K562 treated with DMSO at 1 percent for 12 hours (cell line): Measurements from ENCODE around the gene ZNF593. TPM values are rescaled to one million over a fixed set of nuclear protein-coding genes. Genes with fewer than 3 reads are reported as not detected.

Experiments used
- total RNA-seq: library from RNA; unstranded; fragments of 300-600 nt; gene quantifications from 2 replicates; pipeline ENCODE4 v1.2.3, GENCODE V29; 2022; ENCODE audit not compliant: insufficient read depth

ZNF593 gene
- 71.2 and 131 TPM in 2 replicates for total RNA-seq

GRCh38 chr1:26169669-26170471 is at the start of gene ZNF593:
Gene ZNF593, plus strand, starts transcription at chr1:26169908. Its CDS starts 76 bp downstream, at chr1:26169984.

GRCh38 chr1:26158908-26159742 is 10.6 kb upstream of the ZNF593 start, which contains the start of gene FAM110D:
Gene FAM110D, plus strand, starts transcription at chr1:26159079. Its CDS starts 2,213 bp downstream, at chr1:26161292.

GRCh38 chr1:26168410-26169197 is 1.1 kb upstream of the ZNF593 start, which contains the start of gene C1orf232:
Gene C1orf232, minus strand, starts transcription at chr1:26168963. Its CDS starts 464 bp downstream, at chr1:26168499.

GRCh38 chr1:26171084-26172072 is 1.7 kb downstream of the ZNF593 start, which contains the start of gene ZNF593OS:
Gene ZNF593OS, minus strand, starts transcription at chr1:26171832. Its CDS starts 171 bp downstream, at chr1:26171661.

GRCh38 chr1:26177182-26177684 is 7.5 kb downstream of the ZNF593 start, which contains the start of gene CNKSR1:
Gene CNKSR1, plus strand, starts transcription at chr1:26177491. Its CDS starts 57 bp downstream, at chr1:26177548.

GRCh38 chr1:26190373-26190987 is 20.8 kb downstream of the ZNF593 start, which contains the start of gene CATSPER4:
Gene CATSPER4, plus strand, starts transcription at chr1:26190602. Its CDS starts 26 bp downstream, at chr1:26190628.

Other genes starting within 250 kb of the ZNF593 start
- gene PAFAH2, start 171.8 kb upstream of the ZNF593 start, total RNA-seq: 5.4 and 8.6 TPM in 2 replicates
- gene EXTL1, start 148.1 kb upstream of the ZNF593 start, total RNA-seq: 0.38 TPM in 1 of 2 replicates, not detected in the other
- not detected in 2 replicates for gene SLC30A2, start 123.8 kb upstream of the ZNF593 start, total RNA-seq
- 0.37 TPM in 1 of 2 replicates, not detected in the other for gene TRIM63, start 102.3 kb upstream of the ZNF593 start, total RNA-seq
- 4.8 and 16.2 TPM in 2 replicates for gene PDIK1L, start 58.1 kb upstream of the ZNF593 start, total RNA-seq
- gene FAM110D, start 10.8 kb upstream of the ZNF593 start, total RNA-seq: 0.47 and 0.70 TPM in 2 replicates
- gene C1orf232, start 945 bp upstream of the ZNF593 start, total RNA-seq: not detected in 2 replicates
- gene ZNF593OS, start 1.9 kb downstream of the ZNF593 start, total RNA-seq: 4.6 TPM in 1 of 2 replicates, not detected in the other
- gene CNKSR1, start 7.6 kb downstream of the ZNF593 start, total RNA-seq: 0.62 and 0.64 TPM in 2 replicates
- not detected in 2 replicates for gene CATSPER4, start 20.7 kb downstream of the ZNF593 start, total RNA-seq
- gene CEP85, start 64.3 kb downstream of the ZNF593 start, total RNA-seq: 37.8 and 85.8 TPM in 2 replicates
- gene SH3BGRL3, start 110.2 kb downstream of the ZNF593 start, total RNA-seq: 70.9 and 79.9 TPM in 2 replicates
- gene UBXN11, start 136.7 kb downstream of the ZNF593 start, total RNA-seq: 15.6 and 18.2 TPM in 2 replicates
- gene CD52, start 148.1 kb downstream of the ZNF593 start, total RNA-seq: 57.7 and 74.8 TPM in 2 replicates
- 2.4 and 7.7 TPM in 2 replicates for gene CRYBG2, start 184.2 kb downstream of the ZNF593 start, total RNA-seq
- gene ZNF683, start 202.8 kb downstream of the ZNF593 start, total RNA-seq: not detected in 2 replicates
- not detected in 2 replicates for gene LIN28A, start 240.9 kb downstream of the ZNF593 start, total RNA-seq